GM18526 (cell line): ENCODE data around the gene TAGLN3.

Experiments used
- POLR2A ChIP-seq: IDR thresholded peaks from 3 replicates; pipeline ENCODE4 v1.6.1; 2011; ENCODE audit not compliant: insufficient read length; ENCODE audit errors: extremely low read depth

The TAGLN3 gene

DNA sequence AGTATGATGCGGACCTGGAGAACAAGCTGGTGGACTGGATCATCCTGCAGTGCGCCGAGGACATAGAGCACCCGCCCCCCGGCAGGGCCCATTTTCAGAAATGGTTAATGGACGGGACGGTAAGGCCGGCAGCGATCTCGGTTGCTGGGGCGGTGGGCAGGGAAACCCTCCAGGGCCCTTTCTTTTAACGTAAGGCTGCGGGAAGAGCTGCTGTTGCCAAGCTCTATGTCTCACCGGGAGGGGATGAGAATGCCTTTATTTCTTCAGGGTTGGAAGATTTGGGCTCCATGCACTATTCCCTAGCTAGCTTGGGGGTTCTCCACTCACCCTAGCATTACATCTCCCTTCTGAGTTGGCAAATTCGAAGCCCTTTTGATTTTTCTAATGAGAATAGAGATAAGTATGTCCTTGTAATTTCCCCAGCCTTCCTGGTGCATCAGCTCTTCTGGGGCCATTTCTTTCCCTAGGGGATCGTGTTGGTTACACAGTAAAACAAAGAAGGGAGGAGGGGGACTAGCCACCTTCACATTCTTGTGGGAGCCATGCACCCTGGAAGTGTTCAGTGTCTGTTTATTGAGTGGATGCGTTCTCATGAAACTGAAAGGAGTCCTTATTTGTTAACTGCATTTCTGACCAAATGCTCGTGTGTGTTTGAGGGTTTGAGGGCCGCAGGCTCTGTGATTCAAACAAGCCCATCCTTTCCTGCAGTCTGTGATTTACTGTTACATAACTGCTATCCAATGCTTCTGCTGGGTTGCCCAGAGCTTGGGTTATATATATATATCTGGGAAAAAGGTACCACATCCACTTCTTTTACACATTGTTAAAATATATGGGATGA lies 982 bp downstream of the TAGLN3 start:
- TF ChIP-seq POLR2A: no peak

- TF ChIP-seq POLR2A: no peak
These were observed 1.6 kb downstream of the TAGLN3 start for GRCh38 chr3:112000367-112000771.

DNA sequence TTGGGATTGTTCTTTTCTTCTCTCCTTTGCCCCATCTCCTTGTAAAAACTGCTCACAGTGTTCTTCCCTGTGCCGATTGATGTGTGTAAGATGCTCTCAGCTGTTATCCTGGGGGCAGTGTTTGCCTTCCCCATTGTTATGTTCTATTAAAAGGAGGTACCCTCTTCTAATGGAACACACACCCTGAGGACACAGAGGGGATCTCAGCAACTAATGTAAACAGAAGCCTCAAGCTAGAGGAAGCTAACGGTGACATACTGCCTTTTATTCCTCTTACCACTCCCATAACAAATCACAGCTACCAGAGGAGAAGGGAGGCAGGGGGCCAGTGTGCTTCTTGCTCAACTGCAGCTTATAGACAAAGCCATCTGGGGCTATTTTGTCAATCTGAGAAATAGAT lies 2.2 kb downstream of the TAGLN3 start:
- no peak for TF ChIP-seq POLR2A

DNA sequence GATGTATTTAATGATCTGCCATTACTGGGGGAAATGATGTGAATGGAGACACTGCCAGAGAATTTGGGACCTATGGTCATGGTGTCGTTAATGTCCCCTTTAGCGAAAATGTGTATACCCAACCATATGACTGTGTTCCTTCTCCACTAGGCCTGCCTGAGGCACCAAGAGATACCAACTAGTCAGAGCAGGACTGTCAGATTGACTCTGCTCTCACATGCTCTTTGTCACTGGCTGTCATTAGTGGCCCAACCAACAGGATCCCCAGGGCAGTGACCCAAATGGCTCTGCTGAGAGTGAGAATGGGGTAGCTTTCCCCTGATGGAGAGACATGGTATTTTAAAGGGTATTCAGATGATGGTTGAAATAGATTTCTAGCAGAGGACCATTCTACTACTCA lies 2.8 kb downstream of the TAGLN3 start:
- TF ChIP-seq POLR2A: no peak

- no peak for TF ChIP-seq POLR2A
These were observed 3.6 kb downstream of the TAGLN3 start for GRCh38 chr3:112002096-112002971.

- TF ChIP-seq POLR2A: no peak
These were observed 4.8 kb downstream of the TAGLN3 start for GRCh38 chr3:112003321-112004080.

GRCh38 chr3:112004187-112004586 lies 5.5 kb downstream of the TAGLN3 start:
- TF ChIP-seq POLR2A: no peak

DNA sequence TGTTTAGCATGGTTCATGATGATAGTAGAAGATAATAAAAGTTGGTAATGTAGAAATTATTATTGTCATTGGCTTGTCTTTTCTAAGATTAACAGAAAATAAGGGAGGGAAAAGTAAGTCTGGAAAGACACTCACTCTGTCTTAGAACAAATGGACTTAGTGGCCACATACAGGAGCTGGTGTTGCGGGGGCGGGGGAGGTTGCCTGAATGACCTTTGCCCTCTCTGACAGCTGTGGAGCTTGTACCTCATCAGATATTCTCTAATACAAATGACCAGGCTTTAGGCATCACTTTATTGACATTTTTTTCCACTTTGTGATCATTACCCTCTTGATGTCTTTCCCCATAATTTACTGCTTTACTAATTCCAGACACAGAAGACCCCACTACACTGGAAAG lies 5.9 kb downstream of the TAGLN3 start:
- TF ChIP-seq POLR2A: no peak

DNA sequence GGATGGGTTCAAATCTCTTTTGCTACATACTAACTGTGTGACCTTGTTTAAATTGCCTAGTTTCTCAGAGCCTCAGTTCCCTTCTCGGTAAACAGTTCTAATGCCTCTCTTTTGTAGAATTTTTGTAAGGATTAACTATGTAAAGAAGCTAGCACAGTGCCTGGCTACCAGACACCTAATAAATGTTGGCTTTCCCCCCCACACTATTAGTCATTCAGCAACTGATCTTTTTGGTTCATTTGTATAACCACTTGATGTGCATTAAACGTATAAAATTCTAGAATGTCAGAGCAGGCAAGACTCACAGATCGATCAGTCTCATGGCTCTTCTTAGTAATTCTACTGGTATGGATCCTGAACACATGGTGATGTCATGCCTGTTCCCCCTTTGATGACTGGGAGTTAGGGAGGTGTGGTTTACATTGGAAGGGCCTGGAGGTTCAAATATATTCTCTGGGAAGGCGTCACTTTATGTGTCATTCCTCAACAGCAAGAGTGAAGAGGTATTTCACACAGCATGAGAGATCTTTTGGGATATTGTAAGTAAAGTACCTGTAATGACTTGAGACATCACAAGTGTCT lies 6.5 kb downstream of the TAGLN3 start:
- no peak for TF ChIP-seq POLR2A

DNA sequence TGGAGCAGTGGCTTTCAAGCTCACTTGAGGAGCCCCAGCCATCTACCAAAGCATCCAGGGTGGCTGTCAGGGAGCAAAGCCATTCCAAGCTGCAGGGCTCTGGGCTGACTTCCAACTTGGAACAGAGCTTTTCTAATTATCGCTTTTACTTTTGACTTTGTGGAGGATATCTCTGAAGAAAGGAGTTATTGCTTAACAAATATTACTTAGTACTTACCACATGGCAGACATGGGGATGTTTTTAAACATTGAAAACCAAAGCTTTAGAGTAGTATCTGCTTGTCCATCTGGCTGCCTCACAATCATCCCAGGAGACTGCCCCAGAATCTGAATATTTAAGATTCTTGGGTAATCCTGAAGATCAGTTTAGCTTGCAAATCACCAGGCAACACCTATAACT lies 8.9 kb downstream of the TAGLN3 start:
- TF ChIP-seq POLR2A: no peak

DNA sequence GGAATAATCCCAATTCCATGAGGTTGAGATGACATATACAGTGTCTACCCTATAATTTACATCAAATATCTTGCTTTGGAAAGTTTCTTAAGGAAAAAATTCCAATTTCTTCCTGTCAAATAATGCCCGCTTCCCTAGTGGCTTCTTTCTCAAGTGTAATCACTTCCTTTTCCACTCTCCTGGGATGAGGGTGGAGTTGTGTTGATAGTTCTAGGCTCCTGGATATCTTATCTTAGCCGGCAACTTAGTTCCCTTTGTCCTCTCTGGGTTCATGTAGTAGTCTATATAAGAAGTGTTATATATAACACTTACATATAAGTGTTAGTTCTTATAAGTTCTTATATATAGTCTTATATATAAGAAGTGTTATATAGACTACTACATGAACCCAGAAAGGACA lies 10.9 kb downstream of the TAGLN3 start:
- TF ChIP-seq POLR2A: no peak

- no peak for TF ChIP-seq POLR2A
These were observed 11.9 kb downstream of the TAGLN3 start for GRCh38 chr3:112010636-112011035.

- TF ChIP-seq POLR2A: no peak
These were observed 12.7 kb downstream of the TAGLN3 start for GRCh38 chr3:112011376-112011940.

DNA sequence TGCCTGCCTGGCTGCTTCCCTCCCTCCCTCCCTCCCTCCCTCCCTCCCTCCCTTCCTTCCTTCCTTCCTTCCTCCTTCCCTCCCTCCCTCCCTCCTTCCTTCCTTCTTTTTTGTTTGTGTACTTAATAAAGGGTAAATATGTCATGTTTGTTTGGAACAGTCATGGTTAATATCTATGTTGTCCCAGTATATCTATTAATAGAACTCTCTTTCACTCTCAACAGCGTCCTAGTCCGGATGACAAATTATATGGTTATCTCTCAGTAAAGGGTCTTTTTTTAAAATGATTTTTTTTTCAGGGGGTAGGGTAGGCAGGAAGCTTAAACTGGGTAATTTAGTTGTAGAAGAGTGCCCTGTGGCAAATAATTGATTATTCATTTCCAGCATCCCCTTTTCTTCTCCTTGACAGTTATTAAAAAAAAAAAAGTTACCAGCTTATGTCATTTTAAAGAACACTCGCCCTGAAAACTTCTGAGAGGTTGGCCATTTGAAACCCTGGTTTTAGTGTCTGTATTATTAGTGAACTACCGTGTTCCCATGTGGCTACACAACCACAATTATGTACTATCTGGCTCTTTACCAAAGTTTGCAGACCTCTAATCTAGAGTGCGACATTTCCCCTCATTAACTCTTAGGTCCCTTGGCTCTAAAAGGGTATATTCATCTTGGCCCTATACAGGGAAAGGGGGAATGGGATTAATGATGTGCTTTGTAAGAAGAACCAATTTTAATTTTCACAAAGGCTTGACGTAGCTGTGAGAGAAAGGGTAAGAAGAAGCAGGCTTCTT lies 13.7 kb downstream of the TAGLN3 start:
- no peak for TF ChIP-seq POLR2A
